CD14-positive monocyte (primary cell): Measurements from ENCODE around the gene SEC14L1. TPM values are rescaled to one million over a fixed set of nuclear protein-coding genes. Genes with fewer than 3 reads are reported as not detected.
"Not testable (repeated sequence)": the region's sequence is repeated elsewhere in the genome, so short reads cannot be mapped to it uniquely, and the experiment has no call there.

Source experiments
- DNase-seq, 3 donors: peaks; one replicate each; pipeline ENCODE4 v3.0.0-alpha.2; 2011 to 2022
- H2AFZ ChIP-seq: 2 replicates; pipeline ENCODE4 v1.6.0; 2012; ENCODE audit warnings: mild to moderate bottlenecking, low read depth, low read length, inconsistent platforms; ENCODE audit not compliant: insufficient read depth, poor library complexity, severe bottlenecking
- H3K27ac ChIP-seq, 2 donors: 1 replicate in 1 of 2; 2 replicates in 1 of 2; pipeline ENCODE4 v1.5.1; 2012 to 2013; ENCODE audit warnings: low read length in 2 of 2, control low read depth in 1 of 2, inconsistent platforms in 1 of 2, low read depth in 1 of 2, mild to moderate bottlenecking in 1 of 2
- H3K27me3 ChIP-seq, 2 donors: one replicate each; pipeline versions ENCODE4 v1.6.0 to v1.6.1; 2011 to 2013; ENCODE audit warnings: low read length in 2 of 2; ENCODE audit not compliant: control insufficient read depth in 2 of 2, insufficient read depth in 2 of 2
- H3K36me3 ChIP-seq, 2 donors: replicated peaks in 1 of 2; 1 replicate in 1 of 2; 2 replicates in 1 of 2; pipeline versions ENCODE4 v1.5.1 to v1.6.1; 2012 to 2013; ENCODE audit warnings: low read length in 2 of 2, control low read depth in 1 of 2, inconsistent platforms in 1 of 2, mild to moderate bottlenecking in 1 of 2; ENCODE audit not compliant: insufficient read depth in 2 of 2, control insufficient read depth in 1 of 2
- H3K4me1 ChIP-seq, 2 donors: 1 replicate in 1 of 2; 2 replicates in 1 of 2; pipeline versions ENCODE4 v1.5.1 to v1.6.1; 2012 to 2013; ENCODE audit warnings: low read length in 2 of 2, control low read depth in 1 of 2, inconsistent platforms in 1 of 2, mild to moderate bottlenecking in 1 of 2, moderate library complexity in 1 of 2; ENCODE audit not compliant: insufficient read depth in 2 of 2, control insufficient read depth in 1 of 2
- H3K4me2 ChIP-seq: replicated peaks from 2 replicates; pipeline ENCODE3; 2012; ENCODE audit warnings: low read length, moderate library complexity, mild to moderate bottlenecking; ENCODE audit not compliant: poor library complexity, severe bottlenecking; ENCODE audit errors: extremely low read depth
- H3K4me3 ChIP-seq, 3 experiments: fragments of 200-600 bp in 1 of 3; sonication (generic) in 1 of 3; replicated peaks in 1 of 3; 1 replicate in 2 of 3; 2 replicates in 1 of 3; pipeline ENCODE4 v1.5.1; 2011 to 2013; ENCODE audit warnings: low read length in 3 of 3, mild to moderate bottlenecking in 3 of 3, control low read depth in 2 of 3, low read depth in 2 of 3, inconsistent platforms in 1 of 3, moderate library complexity in 1 of 3
- H3K79me2 ChIP-seq: 2 replicates; pipeline ENCODE4 v1.6.0; 2012; ENCODE audit warnings: mild to moderate bottlenecking, control low read depth, inconsistent platforms, low read length, moderate library complexity; ENCODE audit not compliant: insufficient read depth
- H3K9ac ChIP-seq: 2 replicates; pipeline ENCODE4 v1.6.0; 2017; ENCODE audit warnings: low read length, mild to moderate bottlenecking; ENCODE audit not compliant: insufficient read depth, poor library complexity, severe bottlenecking
- H3K9me3 ChIP-seq, 2 donors: replicated peaks in 1 of 2; 1 replicate in 1 of 2; 2 replicates in 1 of 2; pipeline versions ENCODE4 v1.5.1 to v1.6.1; 2012 to 2013; ENCODE audit warnings: low read length in 2 of 2, control low read depth in 1 of 2; ENCODE audit not compliant: control insufficient read depth in 1 of 2, insufficient read depth in 1 of 2
- H4K20me1 ChIP-seq: 2 replicates; pipeline ENCODE4 v1.6.0; 2012; ENCODE audit warnings: mild to moderate bottlenecking, low read length, control low read depth, moderate library complexity; ENCODE audit not compliant: insufficient read depth
- H3K27ac Mint-ChIP-seq, 7 donors: one replicate each; pipeline ENCODE4 v1.8.0; 2020; ENCODE audit warnings: mild to moderate bottlenecking in 7 of 7, mixed read lengths in 7 of 7, moderate library complexity in 6 of 7, inconsistent platforms in 2 of 7
- H3K27me3 Mint-ChIP-seq, 3 donors: one replicate each; pipeline ENCODE4 v1.8.0; 2021 to 2022; ENCODE audit warnings: low read depth in 3 of 3, mild to moderate bottlenecking in 3 of 3, mixed read lengths in 3 of 3, moderate library complexity in 3 of 3, inconsistent platforms in 1 of 3
- H3K36me3 Mint-ChIP-seq, 2 donors: one replicate each; pipeline ENCODE4 v1.8.0; 2020; ENCODE audit warnings: mixed read lengths in 2 of 2, inconsistent platforms in 1 of 2, mild to moderate bottlenecking in 1 of 2
- H3K4me1 Mint-ChIP-seq: one replicate; pipeline ENCODE4 v1.8.0; 2020; ENCODE audit warnings: mild to moderate bottlenecking, mixed read lengths
- H3K4me3 Mint-ChIP-seq, 2 donors: one replicate each; pipeline ENCODE4 v1.8.0; 2020; ENCODE audit warnings: mild to moderate bottlenecking in 2 of 2, mixed read lengths in 2 of 2, moderate library complexity in 1 of 2
- H3K9me3 Mint-ChIP-seq, 7 donors: one replicate each; pipeline ENCODE4 v1.8.0; 2020 to 2022; ENCODE audit warnings: mixed read lengths in 7 of 7, mild to moderate bottlenecking in 6 of 7, moderate library complexity in 6 of 7, inconsistent platforms in 2 of 7
- WGBS: methylation state at CpG from one replicate; pipeline ENCODE4 v1.1.5; 2013; ENCODE audit warnings: missing lambda C conversion rate; ENCODE audit not compliant: insufficient coverage; 5-methylcytosine and 5-hydroxymethylcytosine counted together
- intact Hi-C, 2 donors: fragments of 100-400 bp; cut with micrococcal nuclease; formaldehyde crosslinking; loops; one replicate each; pipeline versions ENCODE4 v1.15.0 to v1.15.1; 2023
- polyA plus RNA-seq, 3 donors: library from polyadenylated mRNA; depleted of rRNA in 1 of 3; unstranded in 2 of 3; stranded (reverse) in 1 of 3; fragments of 300-500 nt in 2 of 3; fragments of >200 nt in 1 of 3; fragmentation: Illumina TruSeq in 2 of 3; gene quantifications; 1 replicate in 2 of 3; 2 replicates in 1 of 3; pipeline ENCODE4 v1.2.3, GENCODE V29; 2012 to 2021
- TF ChIP-seq, protein P1 (sequence below): fragments of 200-600 bp; IDR thresholded peaks from one replicate; pipeline ENCODE4 v1.8.0; 2022; ENCODE audit warnings: antibody characterized with exemption, mild to moderate bottlenecking

SEC14L1 gene
- polyA plus RNA-seq, 3 donors, result 34.1 to 76.4 (median 43.2) TPM

DNA sequence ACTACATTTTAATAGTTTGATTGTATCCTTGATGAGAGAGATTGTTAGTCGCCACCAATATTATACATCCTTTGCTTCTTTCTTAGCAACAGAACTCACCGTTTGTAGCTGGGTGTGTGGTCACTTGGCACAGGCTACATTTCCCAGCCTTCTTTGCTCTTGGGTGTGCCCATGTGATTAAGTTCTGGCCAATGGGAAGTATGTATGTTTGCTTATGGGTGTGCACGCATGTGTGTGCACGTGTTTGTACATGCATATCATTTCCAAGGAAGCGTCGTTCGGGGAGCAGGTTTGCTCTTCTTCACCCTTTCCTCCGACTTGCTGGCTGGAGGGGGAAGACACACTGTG lies 4.4 kb upstream of the SEC14L1 start:
- H4K20me1 ChIP-seq, result peaks cover 2% of the 10 kb centered on the region
- Mint-ChIP-seq H3K4me3 (no peak overlapping the region), H3K27ac (no peak overlapping the region), H3K9me3 (peaks cover 20 to 39% (median 32%) of the 10 kb centered on the region in 7 donors), H3K4me1 (peaks cover 30% of the 10 kb centered on the region), H3K36me3 (peaks cover 12 to 34% of the 10 kb centered on the region in 2 donors), H3K27me3 (peaks cover 5 to 7% (median 5%) of the 10 kb centered on the region in 3 donors)
- no peaks in the 10 kb centered on the region for H3K27me3 ChIP-seq
- 100% methylated on average over 5 of the region's 8 CpGs for WGBS
- peaks cover 16 to 30% of the 10 kb centered on the region in 2 donors for H3K9me3 ChIP-seq
- no peaks in the 10 kb centered on the region for H3K36me3 ChIP-seq
- no peak overlapping the region for H2AFZ ChIP-seq
- no peak for DNase-seq
- H3K27ac ChIP-seq, result no peak overlapping the region
- no peak overlapping the region for H3K4me3 ChIP-seq
- no peak overlapping the region for H3K9ac ChIP-seq
- TF ChIP-seq, protein P1, sequence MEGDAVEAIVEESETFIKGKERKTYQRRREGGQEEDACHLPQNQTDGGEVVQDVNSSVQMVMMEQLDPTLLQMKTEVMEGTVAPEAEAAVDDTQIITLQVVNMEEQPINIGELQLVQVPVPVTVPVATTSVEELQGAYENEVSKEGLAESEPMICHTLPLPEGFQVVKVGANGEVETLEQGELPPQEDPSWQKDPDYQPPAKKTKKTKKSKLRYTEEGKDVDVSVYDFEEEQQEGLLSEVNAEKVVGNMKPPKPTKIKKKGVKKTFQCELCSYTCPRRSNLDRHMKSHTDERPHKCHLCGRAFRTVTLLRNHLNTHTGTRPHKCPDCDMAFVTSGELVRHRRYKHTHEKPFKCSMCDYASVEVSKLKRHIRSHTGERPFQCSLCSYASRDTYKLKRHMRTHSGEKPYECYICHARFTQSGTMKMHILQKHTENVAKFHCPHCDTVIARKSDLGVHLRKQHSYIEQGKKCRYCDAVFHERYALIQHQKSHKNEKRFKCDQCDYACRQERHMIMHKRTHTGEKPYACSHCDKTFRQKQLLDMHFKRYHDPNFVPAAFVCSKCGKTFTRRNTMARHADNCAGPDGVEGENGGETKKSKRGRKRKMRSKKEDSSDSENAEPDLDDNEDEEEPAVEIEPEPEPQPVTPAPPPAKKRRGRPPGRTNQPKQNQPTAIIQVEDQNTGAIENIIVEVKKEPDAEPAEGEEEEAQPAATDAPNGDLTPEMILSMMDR, result no peak
- H3K4me2 ChIP-seq, result no peak overlapping the region
- peaks cover 2% of the 10 kb centered on the region for H3K79me2 ChIP-seq
- H3K4me1 ChIP-seq, result peaks cover 24 to 27% of the 10 kb centered on the region in 2 donors
- intact Hi-C loops, result no loop called here

DNA sequence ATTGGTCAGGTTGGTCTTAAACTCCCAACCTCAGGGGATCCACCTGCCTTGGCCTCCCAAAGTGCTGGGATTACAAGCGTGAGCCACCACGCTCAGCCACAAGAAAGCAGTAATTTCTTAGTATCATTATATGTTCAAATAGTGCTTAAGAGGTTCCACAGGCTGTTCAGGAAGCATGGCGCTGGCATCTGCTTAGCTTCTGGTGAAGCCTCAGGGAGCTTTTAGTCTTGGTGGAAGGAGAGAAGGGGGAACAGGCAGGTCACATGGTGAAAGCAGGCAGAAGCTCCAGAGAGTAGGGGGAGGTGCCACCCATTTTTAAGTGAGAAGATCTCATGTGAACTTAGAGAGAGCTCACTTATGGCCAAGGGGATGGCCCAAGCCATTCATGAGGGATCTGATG lies 3.7 kb upstream of the SEC14L1 start:
- peak overlapping the region in 1 of 3 experiments; percentile 9 for H3K4me3 ChIP-seq
- no CpG with 5 or more reads among the region's 3 CpGs for WGBS
- Mint-ChIP-seq H3K9me3 (peaks cover 20 to 39% (median 32%) of the 10 kb centered on the region in 7 donors), H3K36me3 (peaks cover 14 to 37% of the 10 kb centered on the region in 2 donors), H3K4me1 (peaks cover 35% of the 10 kb centered on the region), H3K27ac (peak overlapping the region in 2 of 7 donors; percentile 16 to 88), H3K27me3 (peaks cover 5 to 7% (median 5%) of the 10 kb centered on the region in 3 donors), H3K4me3 (no peak overlapping the region)
- H3K9me3 ChIP-seq, result peaks cover 16 to 30% of the 10 kb centered on the region in 2 donors
- no peak overlapping the region for H3K4me2 ChIP-seq
- intact Hi-C loops, result no loop called here
- peaks cover 9% of the 10 kb centered on the region for H3K79me2 ChIP-seq
- peaks cover 9% of the 10 kb centered on the region for H4K20me1 ChIP-seq
- H3K27ac ChIP-seq, result no peak overlapping the region
- no peak for DNase-seq
- no peak overlapping the region for H3K9ac ChIP-seq
- H2AFZ ChIP-seq, result no peak overlapping the region
- peaks cover 30 to 33% of the 10 kb centered on the region in 2 donors for H3K4me1 ChIP-seq
- H3K36me3 ChIP-seq, result no peaks in the 10 kb centered on the region
- no peaks in the 10 kb centered on the region for H3K27me3 ChIP-seq
- TF ChIP-seq, protein P1, result no peak

DNA sequence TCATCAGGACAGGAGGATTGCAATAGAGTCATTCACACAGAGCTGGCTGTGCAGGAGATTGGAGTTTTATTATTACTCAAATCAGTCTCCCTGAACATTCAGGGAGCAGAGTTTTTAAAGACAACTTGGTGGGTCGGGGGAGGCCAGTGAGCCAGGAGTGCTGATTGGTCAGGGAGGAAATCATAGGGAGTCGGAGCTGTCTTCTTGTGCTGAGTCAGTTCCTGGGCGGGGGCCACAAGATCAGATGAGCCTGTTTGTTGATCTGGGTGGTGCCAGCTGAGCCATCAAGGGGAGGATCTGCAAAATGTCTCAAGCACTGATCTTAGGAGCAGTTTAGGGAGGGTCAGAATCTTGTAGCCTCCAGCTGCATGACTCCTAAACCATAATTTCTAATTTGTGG lies 2.9 kb upstream of the SEC14L1 start:
- H3K27me3 Mint-ChIP-seq, H3K4me3 Mint-ChIP-seq, H3K27me3 ChIP-seq, H3K9ac ChIP-seq, H2AFZ ChIP-seq, intact Hi-C loops, H3K4me2 ChIP-seq, H3K36me3 ChIP-seq: not testable (repeated sequence)
- Histone ChIP-seq H3K9me3 (peaks cover 16 to 30% of the 10 kb centered on the region in 2 donors), H3K27ac (peak overlapping the region in 1 of 2 donors; percentile 61), H3K4me3 (peak overlapping the region in 1 of 3 experiments; percentile 9), H4K20me1 (peaks cover 12% of the 10 kb centered on the region), H3K79me2 (peaks cover 17% of the 10 kb centered on the region), H3K4me1 (peaks cover 38 to 40% of the 10 kb centered on the region in 2 donors)
- DNase-seq, result peak; percentile 23 to 49 (median 46)
- peaks cover 38% of the 10 kb centered on the region for H3K4me1 Mint-ChIP-seq
- peaks cover 21 to 43% of the 10 kb centered on the region in 2 donors for H3K36me3 Mint-ChIP-seq
- WGBS, result 10% methylated on average over 3 of the region's 3 CpGs
- peaks cover 20 to 39% (median 32%) of the 10 kb centered on the region in 7 donors for H3K9me3 Mint-ChIP-seq
- peak overlapping the region; percentile 21 to 97 (median 78) for H3K27ac Mint-ChIP-seq
